Fibroblast of skin of left biceps (primary cell): ENCODE measurements around the gene KLK8.
"Not testable (repeated sequence)": the region's sequence is repeated elsewhere in the genome, so short reads cannot be mapped to it uniquely, and the experiment has no call there.

Source experiments
- DNase-seq, 2 experiments: peaks; one replicate each; pipeline ENCODE4 v3.0.0-alpha.2; 2013; ENCODE audit warnings: low read depth in 2 of 2

Gene KLK8

GRCh38 chr19:50982186-50982585 lies 19.2 kb downstream of the KLK8 start:
- DNase-seq = no peak

GRCh38 chr19:50981587-50982146 lies 19.7 kb downstream of the KLK8 start:
- DNase-seq = no peak

GRCh38 chr19:50980208-50980607 lies 21.2 kb downstream of the KLK8 start:
- no peak for DNase-seq

GRCh38 chr19:50979758-50980157 lies 21.6 kb downstream of the KLK8 start:
- DNase-seq = no peak

GRCh38 chr19:50978772-50979390 lies 22.5 kb downstream of the KLK8 start:
- DNase-seq = no peak

- no peak for DNase-seq
Measured at GRCh38 chr19:50977626-50978025, 23.8 kb downstream of the KLK8 start.

GRCh38 chr19:50975766-50976165 lies 25.6 kb downstream of the KLK8 start:
- no peak for DNase-seq

GRCh38 chr19:50974702-50975556 lies 26.5 kb downstream of the KLK8 start:
- DNase-seq = no peak

GRCh38 chr19:50972795-50973376 lies 28.5 kb downstream of the KLK8 start:
- DNase-seq = no peak

- not testable (repeated sequence) for DNase-seq
Measured at GRCh38 chr19:50969810-50970209, 31.6 kb downstream of the KLK8 start.

- DNase-seq = no peak
Measured at GRCh38 chr19:50969413-50969760, 32.0 kb downstream of the KLK8 start, which contains the start of gene KLK6. TSS of gene KLK6 (minus strand) at chr19:50969591. CDS start at chr19:50968104, 1,487 bp downstream.

- no peak for DNase-seq
Measured at GRCh38 chr19:50968716-50969412, 32.5 kb downstream of the KLK8 start.

GRCh38 chr19:50967929-50968715 lies 33.3 kb downstream of the KLK8 start:
- DNase-seq = no peak

GRCh38 chr19:50964266-50964665 lies 37.1 kb downstream of the KLK8 start:
- no peak for DNase-seq

- DNase-seq = no peak
Measured at GRCh38 chr19:50963381-50963780, 38.0 kb downstream of the KLK8 start.

- DNase-seq = no peak
Measured at GRCh38 chr19:50962245-50962644, 39.2 kb downstream of the KLK8 start.

- no peak for DNase-seq
Measured at GRCh38 chr19:50959731-50960500, 41.5 kb downstream of the KLK8 start.

- no peak for DNase-seq
Measured at GRCh38 chr19:50957587-50957986, 43.8 kb downstream of the KLK8 start.

GRCh38 chr19:50952910-50953309 lies 48.5 kb downstream of the KLK8 start, which contains the start of gene KLK5:
TSS of gene KLK5 (minus strand) at chr19:50953038. CDS start at chr19:50952657, 381 bp downstream.
- DNase-seq = no peak

- DNase-seq = no peak
Measured at GRCh38 chr19:50949861-50950260, 51.5 kb downstream of the KLK8 start.
